ENCODE measurements around the gene ILKAP.

DNA sequence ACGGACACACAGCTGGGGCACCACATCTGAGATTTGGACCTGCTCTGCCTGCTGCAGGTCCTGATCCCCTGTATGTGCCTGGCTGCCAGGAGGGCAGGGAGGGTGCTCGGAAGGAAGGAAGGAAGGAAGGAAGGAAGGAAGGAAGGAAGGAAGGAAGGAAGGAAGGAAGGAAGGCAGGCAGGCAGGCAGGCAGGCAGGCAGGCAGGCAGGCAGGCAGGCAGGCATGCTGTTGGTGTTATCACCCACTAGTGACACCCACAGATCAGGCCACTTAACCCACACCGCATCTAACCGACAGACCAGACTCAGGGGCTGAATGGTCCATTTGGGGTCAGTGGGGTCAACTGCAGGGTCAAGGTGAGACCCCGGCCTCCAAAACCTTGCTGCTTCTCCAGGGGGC, 59.2 kb downstream of the ILKAP start:
- TF ChIP-seq, protein P1, sequence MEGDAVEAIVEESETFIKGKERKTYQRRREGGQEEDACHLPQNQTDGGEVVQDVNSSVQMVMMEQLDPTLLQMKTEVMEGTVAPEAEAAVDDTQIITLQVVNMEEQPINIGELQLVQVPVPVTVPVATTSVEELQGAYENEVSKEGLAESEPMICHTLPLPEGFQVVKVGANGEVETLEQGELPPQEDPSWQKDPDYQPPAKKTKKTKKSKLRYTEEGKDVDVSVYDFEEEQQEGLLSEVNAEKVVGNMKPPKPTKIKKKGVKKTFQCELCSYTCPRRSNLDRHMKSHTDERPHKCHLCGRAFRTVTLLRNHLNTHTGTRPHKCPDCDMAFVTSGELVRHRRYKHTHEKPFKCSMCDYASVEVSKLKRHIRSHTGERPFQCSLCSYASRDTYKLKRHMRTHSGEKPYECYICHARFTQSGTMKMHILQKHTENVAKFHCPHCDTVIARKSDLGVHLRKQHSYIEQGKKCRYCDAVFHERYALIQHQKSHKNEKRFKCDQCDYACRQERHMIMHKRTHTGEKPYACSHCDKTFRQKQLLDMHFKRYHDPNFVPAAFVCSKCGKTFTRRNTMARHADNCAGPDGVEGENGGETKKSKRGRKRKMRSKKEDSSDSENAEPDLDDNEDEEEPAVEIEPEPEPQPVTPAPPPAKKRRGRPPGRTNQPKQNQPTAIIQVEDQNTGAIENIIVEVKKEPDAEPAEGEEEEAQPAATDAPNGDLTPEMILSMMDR (IDR thresholded peaks at IDR 0.05) = no peak
- TF ChIP-seq POLR2A (IDR thresholded peaks at IDR 0.05) (no peak), POLR2AphosphoS5 (IDR thresholded peaks at IDR 0.05; ENCODE audit: insufficient read depth in 1 of 2, low read depth in 1 of 2) (no peak)
